Testis (tissue), 2 donors: Measurements from ENCODE around the gene RPUSD3.

ENCODE experiments used
- CTCF ChIP-seq, 3 experiments: fragments of 450-650 bp in 2 of 3; fragments of 200-600 bp in 1 of 3; sonication (generic) in 1 of 3; IDR thresholded peaks; one replicate each; pipeline ENCODE4 v1.5.1; 2016 to 2019; ENCODE audit warnings: antibody characterized with exemption in 3 of 3, mild to moderate bottlenecking in 2 of 3, moderate library complexity in 1 of 3
- POLR2A ChIP-seq: fragments of 450-650 bp; IDR thresholded peaks from one replicate; pipeline ENCODE4 v1.6.1; 2017; ENCODE audit warnings: antibody characterized with exemption, mild to moderate bottlenecking, moderate library complexity

GRCh38 chr3:9887480-9887879 lies 43.7 kb upstream of the RPUSD3 start:
- TF ChIP-seq CTCF (IDR thresholded peaks at IDR 0.05) (no peak), POLR2A (no peak)
